Esophagus squamous epithelium (tissue), 5 donors: ENCODE measurements around the gene ARHGEF12. TPM values are rescaled to one million over a fixed set of nuclear protein-coding genes. Genes with fewer than 3 reads are reported as not detected.

Source experiments
- DNase-seq: peaks from one replicate; lab custom pipeline; 2025; lab: John Stamatoyannopoulos, UW
- H3K27ac ChIP-seq, 4 donors: fragments of 200-600 bp; sonication (generic); one replicate each; pipeline ENCODE4 v1.5.1; 2016 to 2019; ENCODE audit warnings: mild to moderate bottlenecking in 1 of 4
- H3K27me3 ChIP-seq, 4 donors: fragments of 200-600 bp; sonication (generic); 1 replicate in 3 of 4; 2 replicates in 1 of 4; pipeline versions ENCODE4 v1.5.1 to v1.6.0; 2017 to 2021; ENCODE audit warnings: antibody characterized with exemption in 1 of 4
- H3K36me3 ChIP-seq, 3 donors: fragments of 200-600 bp; sonication (generic); one replicate each; pipeline ENCODE4 v1.5.1; 2016 to 2019
- H3K4me1 ChIP-seq, 3 donors: fragments of 200-600 bp; sonication (generic); one replicate each; pipeline ENCODE4 v1.5.1; 2017 to 2019
- H3K4me3 ChIP-seq, 4 donors: fragments of 200-600 bp; sonication (generic); 1 replicate in 3 of 4; 2 replicates in 1 of 4; pipeline ENCODE4 v1.5.1; 2016 to 2019; ENCODE audit warnings: mild to moderate bottlenecking in 2 of 4, moderate library complexity in 1 of 4
- H3K9me3 ChIP-seq, 3 donors: fragments of 200-600 bp; sonication (generic); one replicate each; pipeline ENCODE4 v1.5.1; 2016 to 2019
- CTCF ChIP-seq, 6 experiments: fragments of 450-650 bp in 4 of 6; fragments of 200-600 bp in 2 of 6; sonication (generic) in 2 of 6; IDR thresholded peaks; one replicate each; pipeline ENCODE4 v1.5.1; 2016 to 2019; ENCODE audit warnings: antibody characterized with exemption in 6 of 6, mild to moderate bottlenecking in 4 of 6, moderate library complexity in 4 of 6
- POLR2A ChIP-seq, 4 donors: fragments of 450-650 bp; IDR thresholded peaks; one replicate each; pipeline ENCODE4 v1.6.1; 2017; ENCODE audit warnings: antibody characterized with exemption in 4 of 4, mild to moderate bottlenecking in 4 of 4, moderate library complexity in 3 of 4
- WGBS, 2 donors: methylation state at CpG; one replicate each; pipeline ENCODE4 v1.1.5; 2018; 5-methylcytosine and 5-hydroxymethylcytosine counted together
- intact Hi-C: fragments of 100-400 bp; cut with DNase I; formaldehyde crosslinking; loops from one replicate; pipeline ENCODE4 v1.15.0; 2022
- total RNA-seq, 4 donors: library from RNA; depleted of rRNA; stranded (reverse); fragments of >200 nt; gene quantifications; one replicate each; pipeline ENCODE4 v1.1.0, GENCODE V29; 2016
- donor health status: DM: yes; HTN: yes; CAD: no.

ARHGEF12 gene
- total RNA-seq, 4 donors from 2014 or later: 57.4 to 106 (median 70.7) TPM

GRCh38 chr11:120340529-120340928, 4.3 kb downstream of the ARHGEF12 start:
- no peak for DNase-seq
- Histone ChIP-seq H3K9me3 (no peaks in the 10 kb centered on the region), H3K4me1 (peaks cover 10 to 84% (median 51%) of the 10 kb centered on the region in 3 donors), H3K27me3 (no peaks in the 10 kb centered on the region), H3K27ac (peak overlapping the region in 3 of 4 donors; percentile 60 to 99 (median 97)), H3K4me3 (peak overlapping the region in 3 of 4 donors; percentile 68 to 99 (median 98)), H3K36me3 (no peaks in the 10 kb centered on the region)
- 17 to 19% methylated on average over 2 of the region's 2 CpGs for WGBS, 2 donors
- TF ChIP-seq POLR2A (IDR thresholded peaks at IDR 0.05) (no peak), CTCF (IDR thresholded peaks at IDR 0.05) (no peak)
- intact Hi-C loops: loop anchor here (10.0 kb wide), 1 partner anchor 74 kb away; no protein-coding TSS in a partner anchor

GRCh38 chr11:120342226-120342625, 6.0 kb downstream of the ARHGEF12 start:
- Histone ChIP-seq H3K4me3 (no peak overlapping the region), H3K27ac (peak overlapping the region in 2 of 4 donors; percentile 0 to 97), H3K27me3 (no peaks in the 10 kb centered on the region), H3K4me1 (peaks cover 10 to 99% (median 62%) of the 10 kb centered on the region in 3 donors), H3K36me3 (no peaks in the 10 kb centered on the region), H3K9me3 (no peaks in the 10 kb centered on the region)
- no peak for DNase-seq
- 27 to 45% methylated on average over 3 of the region's 3 CpGs for WGBS, 2 donors
- intact Hi-C loops: loop anchor here (10.0 kb wide), 1 partner anchor 73 kb away; no protein-coding TSS in a partner anchor
- TF ChIP-seq POLR2A (IDR thresholded peaks at IDR 0.05): no peak
- no peak for TF ChIP-seq CTCF (IDR thresholded peaks at IDR 0.05)

GRCh38 chr11:120342678-120343077, 6.5 kb downstream of the ARHGEF12 start:
- TF ChIP-seq POLR2A (IDR thresholded peaks at IDR 0.05) (no peak), CTCF (IDR thresholded peaks at IDR 0.05) (no peak)
- intact Hi-C loops: loop anchor here (10.0 kb wide), 1 partner anchor 72 kb away; no protein-coding TSS in a partner anchor
- 68 to 76% methylated on average over 3 of the region's 3 CpGs for WGBS, 2 donors
- Histone ChIP-seq H3K4me1 (peaks cover 10 to 100% (median 62%) of the 10 kb centered on the region in 3 donors), H3K27ac (peak overlapping the region in 2 of 4 donors; percentile 0 to 97), H3K36me3 (no peaks in the 10 kb centered on the region), H3K27me3 (no peaks in the 10 kb centered on the region), H3K4me3 (no peak overlapping the region), H3K9me3 (no peaks in the 10 kb centered on the region)
- no peak for DNase-seq

- WGBS, 2 donors: 53 to 63% methylated on average over 2 of the region's 2 CpGs
- H3K27me3 ChIP-seq: no peaks in the 10 kb centered on the region
- intact Hi-C loops: loop anchor here (10.0 kb wide), 1 partner anchor 71 kb away; no protein-coding TSS in a partner anchor
- no peak overlapping the region for H3K4me3 ChIP-seq
- DNase-seq: no peak
- H3K4me1 ChIP-seq: peaks cover 8 to 100% (median 62%) of the 10 kb centered on the region in 3 donors
- TF ChIP-seq CTCF (IDR thresholded peaks at IDR 0.05): no peak
- peak overlapping the region in 1 of 4 donors; percentile 34 for H3K27ac ChIP-seq
- no peaks in the 10 kb centered on the region for H3K36me3 ChIP-seq
- no peaks in the 10 kb centered on the region for H3K9me3 ChIP-seq
These were observed 7.2 kb downstream of the ARHGEF12 start for GRCh38 chr11:120343429-120343828.

- no peak for DNase-seq
- Histone ChIP-seq H3K27me3 (no peaks in the 10 kb centered on the region), H3K36me3 (no peaks in the 10 kb centered on the region), H3K9me3 (no peaks in the 10 kb centered on the region), H3K4me1 (peaks cover 5 to 100% (median 62%) of the 10 kb centered on the region in 3 donors), H3K27ac (peak overlapping the region in 1 of 4 donors; percentile 34), H3K4me3 (no peak overlapping the region)
- TF ChIP-seq CTCF (IDR thresholded peaks at IDR 0.05): no peak
- no peak for TF ChIP-seq POLR2A (IDR thresholded peaks at IDR 0.05)
- intact Hi-C loops: loop anchor here (10.0 kb wide), 1 partner anchor 70 kb away; no protein-coding TSS in a partner anchor
- 37 to 47% methylated on average over 1 of the region's 1 CpG for WGBS, 2 donors
These were observed 8.2 kb downstream of the ARHGEF12 start for GRCh38 chr11:120344302-120345004.
